ENCODE measurements around the gene SHISA6. TPM values are rescaled to one million over a fixed set of nuclear protein-coding genes. Genes with fewer than 3 reads are reported as not detected.

The SHISA6 gene
- polyA plus RNA-seq, 1 donor from 2014 or later: 1.8 TPM

DNA sequence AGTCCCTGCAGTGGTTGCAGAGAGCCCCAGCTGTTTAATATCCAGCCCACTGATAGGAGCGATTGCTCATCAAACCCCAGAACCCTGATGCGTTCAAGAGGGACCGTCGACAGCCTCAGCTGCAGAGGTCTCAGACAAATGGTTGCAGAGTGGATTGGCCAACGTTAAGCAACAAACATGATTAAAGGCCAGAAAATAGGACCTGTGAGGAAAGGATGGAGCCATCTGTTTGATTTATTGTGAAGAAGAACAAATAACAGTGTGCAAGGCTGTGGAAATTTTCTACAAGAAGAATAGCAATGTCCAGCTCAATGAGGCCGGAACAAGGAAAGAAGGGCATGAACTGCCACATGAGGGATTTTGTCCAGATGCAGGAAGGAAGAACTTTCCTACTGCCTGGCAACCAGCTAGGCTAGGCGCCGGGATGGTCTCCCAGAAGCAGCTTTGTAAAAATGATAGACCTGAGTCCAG is 218.9 kb downstream of the SHISA6 start:
- Histone ChIP-seq H3K79me2 (replicated peaks; ENCODE audit: insufficient read depth, low read length) (no peaks in the 10 kb centered on the region), H3K9ac (ENCODE audit: low read length) (no peak overlapping the region), H3K27ac (ENCODE audit: low read length) (no peak overlapping the region), H3K9me2 (ENCODE audit: insufficient read depth, low read length) (no peaks in the 10 kb centered on the region), H3F3A (ENCODE audit: insufficient read depth, low read length, poor library complexity, severe bottlenecking) (no peaks in the 10 kb centered on the region), H3K9me3 (ENCODE audit: low read length) (no peaks in the 10 kb centered on the region), H3K4me3 (ENCODE audit: low read length) (no peak overlapping the region), H3K36me3 (ENCODE audit: insufficient read depth, low read length) (no peaks in the 10 kb centered on the region), H4K20me1 (ENCODE audit: insufficient read depth) (no peaks in the 10 kb centered on the region), H3K4me2 (ENCODE audit: low read length) (no peak overlapping the region), H3K27me3 (ENCODE audit: insufficient read depth, low read depth, low read length) (no peaks in the 10 kb centered on the region), H2AFZ (ENCODE audit: low read depth, low read length) (no peak overlapping the region)
- TF ChIP-seq, protein P1, sequence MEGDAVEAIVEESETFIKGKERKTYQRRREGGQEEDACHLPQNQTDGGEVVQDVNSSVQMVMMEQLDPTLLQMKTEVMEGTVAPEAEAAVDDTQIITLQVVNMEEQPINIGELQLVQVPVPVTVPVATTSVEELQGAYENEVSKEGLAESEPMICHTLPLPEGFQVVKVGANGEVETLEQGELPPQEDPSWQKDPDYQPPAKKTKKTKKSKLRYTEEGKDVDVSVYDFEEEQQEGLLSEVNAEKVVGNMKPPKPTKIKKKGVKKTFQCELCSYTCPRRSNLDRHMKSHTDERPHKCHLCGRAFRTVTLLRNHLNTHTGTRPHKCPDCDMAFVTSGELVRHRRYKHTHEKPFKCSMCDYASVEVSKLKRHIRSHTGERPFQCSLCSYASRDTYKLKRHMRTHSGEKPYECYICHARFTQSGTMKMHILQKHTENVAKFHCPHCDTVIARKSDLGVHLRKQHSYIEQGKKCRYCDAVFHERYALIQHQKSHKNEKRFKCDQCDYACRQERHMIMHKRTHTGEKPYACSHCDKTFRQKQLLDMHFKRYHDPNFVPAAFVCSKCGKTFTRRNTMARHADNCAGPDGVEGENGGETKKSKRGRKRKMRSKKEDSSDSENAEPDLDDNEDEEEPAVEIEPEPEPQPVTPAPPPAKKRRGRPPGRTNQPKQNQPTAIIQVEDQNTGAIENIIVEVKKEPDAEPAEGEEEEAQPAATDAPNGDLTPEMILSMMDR (IDR thresholded peaks at IDR 0.05; ENCODE audit: poor library complexity, severe bottlenecking): no peak
- TF ChIP-seq POLR2AphosphoS5 (IDR thresholded peaks at IDR 0.05): no peak
- TF ChIP-seq EP300 (conservative IDR thresholded peaks at IDR 0.05; ENCODE audit: poor library complexity, severe bottlenecking): no peak
- TF ChIP-seq SMC3 (conservative IDR thresholded peaks at IDR 0.05; ENCODE audit: poor library complexity): no peak
- TF ChIP-seq, protein P2, sequence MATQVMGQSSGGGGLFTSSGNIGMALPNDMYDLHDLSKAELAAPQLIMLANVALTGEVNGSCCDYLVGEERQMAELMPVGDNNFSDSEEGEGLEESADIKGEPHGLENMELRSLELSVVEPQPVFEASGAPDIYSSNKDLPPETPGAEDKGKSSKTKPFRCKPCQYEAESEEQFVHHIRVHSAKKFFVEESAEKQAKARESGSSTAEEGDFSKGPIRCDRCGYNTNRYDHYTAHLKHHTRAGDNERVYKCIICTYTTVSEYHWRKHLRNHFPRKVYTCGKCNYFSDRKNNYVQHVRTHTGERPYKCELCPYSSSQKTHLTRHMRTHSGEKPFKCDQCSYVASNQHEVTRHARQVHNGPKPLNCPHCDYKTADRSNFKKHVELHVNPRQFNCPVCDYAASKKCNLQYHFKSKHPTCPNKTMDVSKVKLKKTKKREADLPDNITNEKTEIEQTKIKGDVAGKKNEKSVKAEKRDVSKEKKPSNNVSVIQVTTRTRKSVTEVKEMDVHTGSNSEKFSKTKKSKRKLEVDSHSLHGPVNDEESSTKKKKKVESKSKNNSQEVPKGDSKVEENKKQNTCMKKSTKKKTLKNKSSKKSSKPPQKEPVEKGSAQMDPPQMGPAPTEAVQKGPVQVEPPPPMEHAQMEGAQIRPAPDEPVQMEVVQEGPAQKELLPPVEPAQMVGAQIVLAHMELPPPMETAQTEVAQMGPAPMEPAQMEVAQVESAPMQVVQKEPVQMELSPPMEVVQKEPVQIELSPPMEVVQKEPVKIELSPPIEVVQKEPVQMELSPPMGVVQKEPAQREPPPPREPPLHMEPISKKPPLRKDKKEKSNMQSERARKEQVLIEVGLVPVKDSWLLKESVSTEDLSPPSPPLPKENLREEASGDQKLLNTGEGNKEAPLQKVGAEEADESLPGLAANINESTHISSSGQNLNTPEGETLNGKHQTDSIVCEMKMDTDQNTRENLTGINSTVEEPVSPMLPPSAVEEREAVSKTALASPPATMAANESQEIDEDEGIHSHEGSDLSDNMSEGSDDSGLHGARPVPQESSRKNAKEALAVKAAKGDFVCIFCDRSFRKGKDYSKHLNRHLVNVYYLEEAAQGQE (IDR thresholded peaks at IDR 0.05; ENCODE audit: borderline replicate concordance): no peak
- no peak for TF ChIP-seq TAF1 (IDR thresholded peaks at IDR 0.05; ENCODE audit: low read depth)
- TF ChIP-seq MXI1 (conservative IDR thresholded peaks at IDR 0.05; ENCODE audit: poor library complexity, severe bottlenecking): no peak
- no peak for TF ChIP-seq RAD21 (conservative IDR thresholded peaks at IDR 0.05)
- no peak for TF ChIP-seq EZH2 (IDR thresholded peaks at IDR 0.05; ENCODE audit: borderline replicate concordance, insufficient read depth, low read length, poor library complexity, severe bottlenecking)

DNA sequence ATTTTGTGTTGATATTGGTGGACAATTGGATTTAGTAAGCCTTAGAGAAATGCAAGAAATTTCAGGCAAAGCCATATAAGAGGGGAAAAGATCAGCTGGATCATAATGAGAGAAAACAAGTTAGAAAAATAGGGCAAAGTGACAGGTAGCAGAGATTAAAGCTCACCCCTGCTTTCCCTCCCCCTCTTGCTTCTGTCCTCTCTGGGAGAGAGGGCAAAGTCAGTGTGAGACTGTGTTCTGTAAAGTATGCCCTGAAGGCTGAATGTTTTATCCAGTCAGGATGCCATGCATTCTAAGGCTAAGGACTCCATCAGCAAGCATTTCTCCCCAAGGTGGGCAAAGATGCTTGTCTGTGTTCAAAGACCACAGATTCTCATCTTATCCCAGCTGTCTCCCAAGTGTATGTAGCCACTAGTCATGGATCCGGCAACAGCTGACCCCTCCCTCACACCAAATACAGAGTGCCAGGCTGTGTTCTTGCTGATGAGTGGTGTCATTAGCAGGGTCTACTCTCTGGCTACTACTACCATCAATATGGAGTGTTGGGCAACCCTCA is 221.1 kb downstream of the SHISA6 start:
- Histone ChIP-seq H4K20me1 (ENCODE audit: insufficient read depth) (no peaks in the 10 kb centered on the region), H3K4me3 (ENCODE audit: low read length) (no peak overlapping the region), H3F3A (ENCODE audit: insufficient read depth, low read length, poor library complexity, severe bottlenecking) (no peaks in the 10 kb centered on the region), H3K27me3 (ENCODE audit: insufficient read depth, low read depth, low read length) (no peaks in the 10 kb centered on the region), H3K9me3 (ENCODE audit: low read length) (no peaks in the 10 kb centered on the region), H2AFZ (ENCODE audit: low read depth, low read length) (no peak overlapping the region), H3K4me2 (ENCODE audit: low read length) (no peak overlapping the region), H3K27ac (ENCODE audit: low read length) (no peak overlapping the region), H3K79me2 (replicated peaks; ENCODE audit: insufficient read depth, low read length) (no peaks in the 10 kb centered on the region), H3K36me3 (ENCODE audit: insufficient read depth, low read length) (no peaks in the 10 kb centered on the region), H3K9me2 (ENCODE audit: insufficient read depth, low read length) (no peaks in the 10 kb centered on the region), H3K9ac (ENCODE audit: low read length) (no peak overlapping the region)
- TF ChIP-seq, protein P1 (IDR thresholded peaks at IDR 0.05; ENCODE audit: poor library complexity, severe bottlenecking): no peak
- TF ChIP-seq EZH2 (IDR thresholded peaks at IDR 0.05; ENCODE audit: borderline replicate concordance, insufficient read depth, low read length, poor library complexity, severe bottlenecking) (no peak), SMC3 (conservative IDR thresholded peaks at IDR 0.05; ENCODE audit: poor library complexity) (no peak), TAF1 (IDR thresholded peaks at IDR 0.05; ENCODE audit: low read depth) (no peak), POLR2AphosphoS5 (IDR thresholded peaks at IDR 0.05) (no peak), RAD21 (conservative IDR thresholded peaks at IDR 0.05) (no peak), EP300 (conservative IDR thresholded peaks at IDR 0.05; ENCODE audit: poor library complexity, severe bottlenecking) (no peak), MXI1 (conservative IDR thresholded peaks at IDR 0.05; ENCODE audit: poor library complexity, severe bottlenecking) (no peak)
- TF ChIP-seq, protein P2 (IDR thresholded peaks at IDR 0.05; ENCODE audit: borderline replicate concordance): no peak
